G401 (cell line): ENCODE measurements around the gene KIAA0930. TPM values are rescaled to one million over a fixed set of nuclear protein-coding genes. Genes with fewer than 3 reads are reported as not detected.

Experiments used
- DNase-seq: peaks from one replicate; pipeline ENCODE4 v3.0.0-alpha.2; 2015; ENCODE audit warnings: low spot score
- in situ Hi-C: cut with HindIII; loops from 2 replicates; pipeline ENCODE4 v1.10.0; 2016; ENCODE audit warnings: low sequenced_read_pairs, mixed read lengths
- total RNA-seq: library from RNA; depleted of rRNA; stranded (reverse); fragments of >200 nt; shearing (Covaris generic); gene quantifications from 2 replicates; pipeline ENCODE4 v1.2.3, GENCODE V29; 2014

KIAA0930 gene
- total RNA-seq, 1 experiment from 2014 or later: 71.4 TPM

- no peak for DNase-seq
- in situ Hi-C loops: no loop called here
These were observed 437 bp downstream of the KIAA0930 start for GRCh38 chr22:45240104-45240809.

GRCh38 chr22:45239681-45240051 is 1.0 kb downstream of the KIAA0930 start:
- DNase-seq: no peak
- in situ Hi-C loops: no loop called here

GRCh38 chr22:45238957-45239680 is 1.6 kb downstream of the KIAA0930 start:
- in situ Hi-C loops: no loop called here
- DNase-seq: no peak

GRCh38 chr22:45238076-45238956 is 2.4 kb downstream of the KIAA0930 start:
- in situ Hi-C loops: no loop called here

GRCh38 chr22:45237065-45237990 is 3.4 kb downstream of the KIAA0930 start:
- no peak for DNase-seq
- in situ Hi-C loops: no loop called here

More at GRCh38 chr22:45238076-45238956, 2.4 kb downstream of the KIAA0930 start:
- DNase-seq: no peak

- in situ Hi-C loops: no loop called here
- DNase-seq: no peak
These were observed 4.8 kb downstream of the KIAA0930 start for GRCh38 chr22:45235851-45236342.

GRCh38 chr22:45235101-45235777 is 5.5 kb downstream of the KIAA0930 start:
- in situ Hi-C loops: no loop called here
- DNase-seq: no peak

GRCh38 chr22:45233827-45234226 is 6.9 kb downstream of the KIAA0930 start:
- no peak for DNase-seq

GRCh38 chr22:45233386-45233785 is 7.3 kb downstream of the KIAA0930 start:
- no peak for DNase-seq
- in situ Hi-C loops: no loop called here

More at GRCh38 chr22:45233827-45234226, 6.9 kb downstream of the KIAA0930 start:
- in situ Hi-C loops: no loop called here

GRCh38 chr22:45231293-45231692 is 9.4 kb downstream of the KIAA0930 start:
- in situ Hi-C loops: no loop called here
- no peak for DNase-seq

GRCh38 chr22:45230026-45230721 is 10.5 kb downstream of the KIAA0930 start:
- DNase-seq: no peak
- in situ Hi-C loops: no loop called here

GRCh38 chr22:45229181-45229580 is 11.5 kb downstream of the KIAA0930 start:
- DNase-seq: no peak
- in situ Hi-C loops: no loop called here

- no peak for DNase-seq
- in situ Hi-C loops: no loop called here
These were observed 12.3 kb downstream of the KIAA0930 start for GRCh38 chr22:45228401-45228754.

GRCh38 chr22:45227645-45228400 is 12.9 kb downstream of the KIAA0930 start:
- in situ Hi-C loops: no loop called here
- DNase-seq: no peak

- DNase-seq: no peak
- in situ Hi-C loops: no loop called here
These were observed 14.0 kb downstream of the KIAA0930 start for GRCh38 chr22:45226503-45227186.

GRCh38 chr22:45225732-45226502 is 14.8 kb downstream of the KIAA0930 start:
- in situ Hi-C loops: no loop called here
- DNase-seq: no peak
